ENCODE results near the gene RP2.

DNA sequence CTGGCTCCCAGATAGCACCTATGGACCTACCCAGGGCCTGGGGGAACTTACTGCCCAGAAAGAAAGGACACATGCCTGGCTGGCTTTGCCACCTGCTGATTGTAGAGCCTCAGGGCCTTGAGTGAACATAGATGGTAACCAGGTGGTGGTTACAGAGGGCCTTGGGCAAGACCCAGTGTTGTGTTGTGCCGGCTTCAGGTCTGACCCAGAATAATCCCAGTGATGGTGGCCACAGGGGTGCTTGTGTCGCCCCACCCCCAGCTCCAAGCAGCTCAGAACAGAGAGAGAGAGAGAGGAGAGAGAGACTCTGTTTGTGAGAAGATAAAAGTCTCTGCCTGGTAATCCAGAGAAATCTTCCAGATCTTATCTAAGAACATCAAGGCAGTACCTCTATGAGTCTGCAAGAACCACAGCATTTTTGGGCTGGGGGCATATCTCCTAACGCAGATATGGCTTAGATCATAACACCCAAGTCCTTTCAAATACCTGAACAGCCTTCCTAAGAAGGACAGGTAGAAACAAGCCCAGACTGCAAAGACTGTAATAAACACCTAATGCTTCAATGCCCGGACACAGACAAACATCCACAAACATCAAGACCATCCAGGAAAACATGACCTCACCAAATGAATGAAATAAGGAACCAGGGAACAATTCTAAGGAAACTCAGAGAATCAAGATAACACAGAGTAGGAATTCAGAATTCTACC lies 16.3 kb upstream of the RP2 start:
- no peak for TF ChIP-seq CEBPB (IDR thresholded peaks at IDR 0.05)
- TF ChIP-seq, protein P1, sequence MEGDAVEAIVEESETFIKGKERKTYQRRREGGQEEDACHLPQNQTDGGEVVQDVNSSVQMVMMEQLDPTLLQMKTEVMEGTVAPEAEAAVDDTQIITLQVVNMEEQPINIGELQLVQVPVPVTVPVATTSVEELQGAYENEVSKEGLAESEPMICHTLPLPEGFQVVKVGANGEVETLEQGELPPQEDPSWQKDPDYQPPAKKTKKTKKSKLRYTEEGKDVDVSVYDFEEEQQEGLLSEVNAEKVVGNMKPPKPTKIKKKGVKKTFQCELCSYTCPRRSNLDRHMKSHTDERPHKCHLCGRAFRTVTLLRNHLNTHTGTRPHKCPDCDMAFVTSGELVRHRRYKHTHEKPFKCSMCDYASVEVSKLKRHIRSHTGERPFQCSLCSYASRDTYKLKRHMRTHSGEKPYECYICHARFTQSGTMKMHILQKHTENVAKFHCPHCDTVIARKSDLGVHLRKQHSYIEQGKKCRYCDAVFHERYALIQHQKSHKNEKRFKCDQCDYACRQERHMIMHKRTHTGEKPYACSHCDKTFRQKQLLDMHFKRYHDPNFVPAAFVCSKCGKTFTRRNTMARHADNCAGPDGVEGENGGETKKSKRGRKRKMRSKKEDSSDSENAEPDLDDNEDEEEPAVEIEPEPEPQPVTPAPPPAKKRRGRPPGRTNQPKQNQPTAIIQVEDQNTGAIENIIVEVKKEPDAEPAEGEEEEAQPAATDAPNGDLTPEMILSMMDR (IDR thresholded peaks at IDR 0.05), result no peak
- no peak for TF ChIP-seq EHMT2 (IDR thresholded peaks at IDR 0.05; ENCODE audit: low read depth)
- no peak for TF ChIP-seq BHLHE40 (IDR thresholded peaks at IDR 0.05; ENCODE audit: low read depth, low read length)
- TF ChIP-seq JUNB (IDR thresholded peaks at IDR 0.05), result no peak
- no peak for TF ChIP-seq BCL3 (IDR thresholded peaks at IDR 0.05)
- no peak for TF ChIP-seq ZFP36 (IDR thresholded peaks at IDR 0.05; ENCODE audit: borderline replicate concordance, partially characterized antibody)
- no peak for TF ChIP-seq MAZ (IDR thresholded peaks at IDR 0.05; ENCODE audit: borderline replicate concordance, low read depth, low read length)

Measured in A549 (cell line).